Muscle of leg (tissue), 11 donors: ENCODE data around the gene EVI5. TPM values are rescaled to one million over a fixed set of nuclear protein-coding genes. Genes with fewer than 3 reads are reported as not detected.

Experiments
- DNase-seq: peaks from one replicate; pipeline ENCODE4 v3.0.0; 2013
- H3K27ac ChIP-seq: one replicate; pipeline ENCODE4 v1.5.1; 2013; ENCODE audit warnings: mild to moderate bottlenecking, low read length, control low read depth
- H3K27me3 ChIP-seq: one replicate; pipeline ENCODE4 v1.6.1; 2013; ENCODE audit warnings: low read length; ENCODE audit not compliant: control insufficient read depth, insufficient read depth
- H3K36me3 ChIP-seq: one replicate; pipeline ENCODE4 v1.6.1; 2013; ENCODE audit warnings: low read length; ENCODE audit not compliant: control insufficient read depth, insufficient read depth
- H3K4me1 ChIP-seq: one replicate; pipeline ENCODE4 v1.6.1; 2013; ENCODE audit warnings: low read length; ENCODE audit not compliant: control insufficient read depth, insufficient read depth
- H3K4me3 ChIP-seq: one replicate; pipeline ENCODE4 v1.5.1; 2013; ENCODE audit warnings: low read length, control low read depth
- H3K9me3 ChIP-seq: replicated peaks from 2 replicates; pipeline ENCODE4 v1.6.1; 2013; ENCODE audit warnings: low read depth, low read length; ENCODE audit not compliant: control insufficient read depth
- WGBS: methylation state at CpG from one replicate; pipeline ENCODE4 v1.1.5; 2013; ENCODE audit warnings: missing lambda C conversion rate; ENCODE audit not compliant: insufficient coverage; 5-methylcytosine and 5-hydroxymethylcytosine counted together
- polyA plus RNA-seq, 8 donors: library from polyadenylated mRNA; unstranded; fragments of 120-200 nt; gene quantifications; one replicate each; pipeline versions ENCODE4 v1.2.1 to v1.2.3, GENCODE V29; 2013; ENCODE audit warnings: inconsistent platforms in 1 of 8, low replicate concordance in 1 of 8; ENCODE audit not compliant: insufficient read length in 8 of 8, insufficient read depth in 1 of 8
- total RNA-seq: library from RNA; stranded (reverse); fragments of 120-200 nt; gene quantifications from one replicate; pipeline ENCODE4 v1.2.4, GENCODE V29; 2013

Gene EVI5
- total and polyA plus RNA-seq, 9 donors = 9.3 to 31.7 (median 13.6) TPM

DNA sequence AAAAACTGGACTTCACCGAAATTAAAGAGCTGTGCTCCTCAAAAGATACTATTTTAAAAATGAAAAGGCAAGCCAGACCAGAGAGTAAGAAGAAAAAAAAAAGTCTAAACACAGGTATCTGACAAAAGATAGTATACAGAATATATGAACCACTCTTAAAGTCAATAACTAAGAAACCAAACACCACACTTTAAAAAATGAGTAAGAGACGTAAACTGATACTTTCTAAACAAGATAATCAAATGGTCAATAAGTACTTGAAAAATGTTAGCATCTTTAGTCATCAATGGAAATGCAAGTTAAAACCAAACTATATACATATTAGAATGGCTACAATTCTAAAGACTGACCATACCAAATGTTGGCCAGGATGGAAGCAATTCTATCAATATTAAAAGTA, 77.6 kb downstream of the EVI5 start:
- H3K36me3 ChIP-seq = no peaks in the 10 kb centered on the region
- H3K4me1 ChIP-seq = no peaks in the 10 kb centered on the region
- WGBS = no CpG with 5 or more reads among the region's 2 CpGs
- no peak overlapping the region for H3K4me3 ChIP-seq
- H3K9me3 ChIP-seq = no peaks in the 10 kb centered on the region
- H3K27ac ChIP-seq = no peak overlapping the region
- no peaks in the 10 kb centered on the region for H3K27me3 ChIP-seq
- no peak for DNase-seq

DNA sequence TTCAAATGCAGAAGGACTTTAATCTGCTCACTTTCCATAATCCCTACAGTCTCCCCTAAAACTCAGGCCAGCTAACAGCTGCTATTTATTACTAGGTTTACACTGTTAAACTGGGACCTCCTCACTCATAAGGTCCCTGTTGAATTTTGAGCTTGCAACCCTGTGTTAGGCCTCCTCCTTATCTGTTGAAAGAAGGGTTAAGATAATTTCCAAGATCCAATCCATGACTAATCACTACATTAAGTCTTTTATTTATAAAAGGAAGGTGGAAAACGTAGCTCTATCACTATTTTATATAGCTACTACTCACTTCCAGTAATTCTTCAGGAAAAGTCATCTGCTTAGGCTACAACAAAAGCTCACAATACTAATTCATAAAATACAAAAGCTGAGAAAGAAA, 79.5 kb downstream of the EVI5 start:
- H3K4me3 ChIP-seq = no peak overlapping the region
- peak; percentile 59 for DNase-seq
- H3K27ac ChIP-seq = no peak overlapping the region
- no peaks in the 10 kb centered on the region for H3K9me3 ChIP-seq
- no CpG with 5 or more reads among the region's 1 CpG for WGBS
- no peaks in the 10 kb centered on the region for H3K27me3 ChIP-seq
- no peaks in the 10 kb centered on the region for H3K4me1 ChIP-seq
- no peaks in the 10 kb centered on the region for H3K36me3 ChIP-seq

DNA sequence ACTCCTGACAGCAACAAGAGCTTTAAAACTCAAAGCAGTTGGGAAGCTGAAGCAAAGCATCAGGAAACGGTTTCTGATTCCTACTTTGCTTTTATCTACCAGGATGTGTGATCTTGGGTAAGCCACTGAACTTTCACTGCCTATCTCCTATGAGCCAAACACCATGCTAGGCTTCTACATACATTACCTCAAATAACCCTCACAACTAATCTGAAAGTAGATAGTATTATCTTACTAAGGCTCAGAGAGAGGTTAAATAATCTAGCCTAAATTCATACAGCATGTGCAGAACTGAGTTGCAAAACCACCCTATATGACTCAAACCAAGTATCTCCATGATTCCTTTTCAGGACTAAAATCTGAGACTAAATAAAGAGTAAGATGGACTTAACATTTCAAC, 83.8 kb downstream of the EVI5 start:
- no peaks in the 10 kb centered on the region for H3K9me3 ChIP-seq
- no CpG with 5 or more reads among the region's 1 CpG for WGBS
- DNase-seq = no peak
- H3K4me1 ChIP-seq = peaks cover 3% of the 10 kb centered on the region
- H3K27ac ChIP-seq = no peak overlapping the region
- no peaks in the 10 kb centered on the region for H3K27me3 ChIP-seq
- no peak overlapping the region for H3K4me3 ChIP-seq
- H3K36me3 ChIP-seq = no peaks in the 10 kb centered on the region

DNA sequence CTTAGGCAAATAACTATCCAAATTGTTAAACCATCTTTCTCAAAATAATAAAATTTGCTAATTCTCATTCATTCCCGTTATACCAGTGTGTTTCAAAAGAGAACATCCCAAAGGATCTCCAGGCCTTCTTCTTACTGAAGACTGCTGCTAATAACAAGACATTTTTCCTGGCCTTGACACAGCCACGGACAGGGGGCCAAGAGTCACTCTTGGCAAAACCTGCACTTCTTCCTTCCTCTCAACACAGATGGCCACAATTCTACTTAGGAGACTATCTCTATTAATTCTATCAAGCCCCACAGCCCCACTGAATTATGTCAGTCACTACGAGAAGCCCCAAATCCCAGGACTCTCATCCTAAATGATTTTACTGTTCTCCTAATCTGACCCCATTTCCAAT, 86.0 kb downstream of the EVI5 start:
- H3K27me3 ChIP-seq = no peaks in the 10 kb centered on the region
- H3K27ac ChIP-seq = no peak overlapping the region
- no peaks in the 10 kb centered on the region for H3K9me3 ChIP-seq
- no peak overlapping the region for H3K4me3 ChIP-seq
- no peaks in the 10 kb centered on the region for H3K36me3 ChIP-seq
- H3K4me1 ChIP-seq = peaks cover 3% of the 10 kb centered on the region
- DNase-seq = peak; percentile 79
- WGBS = 12% methylated on average over 3 of the region's 3 CpGs

DNA sequence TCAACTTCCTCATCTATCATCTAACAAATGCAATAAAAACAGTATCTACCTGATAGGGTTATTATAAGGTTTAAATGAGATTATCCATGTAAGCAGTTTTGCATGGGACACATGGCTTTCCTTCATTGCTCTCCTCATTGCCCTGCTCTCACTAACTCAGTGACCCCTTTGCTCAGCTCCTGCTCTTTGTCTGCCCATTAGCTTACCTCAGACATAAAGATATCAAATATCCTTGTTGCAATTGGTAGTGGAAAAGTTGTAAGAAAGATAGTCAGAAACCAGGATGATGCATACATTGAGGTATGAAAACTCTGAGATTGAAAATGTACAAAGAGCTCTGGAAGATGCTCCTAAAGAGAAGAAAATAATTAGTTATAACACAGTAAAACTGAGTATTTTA, 89.8 kb downstream of the EVI5 start:
- no peak overlapping the region for H3K4me3 ChIP-seq
- no peak for DNase-seq
- H3K36me3 ChIP-seq = peaks cover 3% of the 10 kb centered on the region
- H3K4me1 ChIP-seq = peaks cover 3% of the 10 kb centered on the region
- no peaks in the 10 kb centered on the region for H3K9me3 ChIP-seq
- no peaks in the 10 kb centered on the region for H3K27me3 ChIP-seq
- no peak overlapping the region for H3K27ac ChIP-seq

DNA sequence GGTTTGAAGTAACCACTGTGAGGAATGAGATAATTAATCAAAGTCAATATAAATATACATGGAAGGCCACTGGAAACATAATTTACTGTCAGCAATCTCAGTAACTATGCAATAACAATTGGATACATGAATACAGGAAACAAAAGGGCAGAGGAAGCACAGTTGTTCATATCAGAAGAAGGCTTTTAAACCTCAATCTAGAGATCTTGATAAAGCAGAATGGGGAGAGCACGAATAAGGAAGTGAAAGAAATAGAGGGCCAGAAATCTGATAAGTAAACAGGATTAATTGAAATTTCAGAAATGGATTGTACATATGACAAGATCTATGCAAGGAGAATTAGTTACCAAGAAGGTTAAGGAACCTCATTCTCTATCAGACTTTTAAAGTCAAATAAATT, 93.0 kb downstream of the EVI5 start:
- no peaks in the 10 kb centered on the region for H3K27me3 ChIP-seq
- H3K9me3 ChIP-seq = peaks cover 2% of the 10 kb centered on the region
- H3K4me1 ChIP-seq = no peaks in the 10 kb centered on the region
- H3K4me3 ChIP-seq = no peak overlapping the region
- no peak for DNase-seq
- H3K27ac ChIP-seq = no peak overlapping the region
- peaks cover 5% of the 10 kb centered on the region for H3K36me3 ChIP-seq
- no CpG with 5 or more reads among the region's 1 CpG for WGBS

DNA sequence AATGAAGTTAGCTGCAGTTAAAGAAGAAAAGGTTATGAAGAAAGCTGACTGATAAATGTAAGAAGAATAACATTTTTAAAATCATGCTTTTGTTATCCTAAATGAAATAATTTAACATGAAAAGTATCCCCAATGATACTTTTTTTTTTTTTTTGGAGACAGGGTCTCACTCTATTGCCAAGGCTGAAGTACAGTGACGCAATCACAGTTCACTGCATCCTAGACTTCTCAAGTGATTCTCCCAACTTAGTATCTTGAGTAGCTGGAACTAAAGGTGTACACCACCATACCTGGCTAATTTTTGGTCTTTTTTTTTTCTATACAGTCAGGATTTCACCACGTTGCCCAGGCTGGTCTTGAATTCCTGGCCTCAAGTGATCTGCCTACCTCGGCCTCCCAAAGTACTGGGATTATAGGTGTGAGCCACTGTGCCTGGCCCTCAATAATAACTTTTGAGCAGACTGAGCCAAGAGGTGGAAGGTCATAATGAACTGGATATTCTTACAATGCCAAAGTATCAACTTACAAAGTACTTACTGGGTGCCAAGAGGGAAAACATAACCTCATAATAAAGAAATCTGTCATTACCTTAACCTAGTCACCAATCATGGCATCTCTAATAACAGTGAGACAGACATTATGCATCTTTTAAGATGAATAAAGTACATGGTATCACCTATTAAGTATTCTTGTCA, 94.5 kb downstream of the EVI5 start:
- no CpG with 5 or more reads among the region's 3 CpGs for whole genome bisulfite sequencing
- DNase-seq = no peak
- Histone ChIP-seq H3K4me3 (no peak overlapping the region), H3K27ac (no peak overlapping the region), H3K36me3 (peaks cover 5% of the 10 kb centered on the region), H3K4me1 (no peaks in the 10 kb centered on the region), H3K9me3 (peaks cover 2% of the 10 kb centered on the region), H3K27me3 (no peaks in the 10 kb centered on the region)

DNA sequence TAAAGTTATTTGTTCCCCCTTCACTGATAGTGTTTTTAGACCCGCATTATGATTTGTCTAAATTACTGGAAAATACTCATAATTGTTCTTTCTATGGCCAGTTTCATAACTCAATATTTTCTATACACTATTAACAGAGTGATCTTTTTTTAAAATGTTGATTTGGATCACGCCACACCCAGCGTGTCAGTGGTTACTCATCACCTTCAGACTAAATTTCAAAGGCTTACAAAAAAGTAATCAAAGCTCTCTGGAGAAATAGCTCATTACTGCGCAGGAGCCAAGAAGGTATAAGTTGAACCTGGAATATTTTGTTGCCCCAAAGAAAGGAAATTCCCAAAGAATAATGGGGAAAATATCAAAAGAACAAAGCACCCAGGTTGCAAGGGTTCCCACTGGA, 104.9 kb downstream of the EVI5 start:
- Histone ChIP-seq H3K4me1 (no peaks in the 10 kb centered on the region), H3K9me3 (no peaks in the 10 kb centered on the region), H3K27ac (no peak overlapping the region), H3K36me3 (peaks cover 6% of the 10 kb centered on the region), H3K4me3 (no peak overlapping the region), H3K27me3 (no peaks in the 10 kb centered on the region)
- no CpG with 5 or more reads among the region's 4 CpGs for WGBS
- no peak for DNase-seq

DNA sequence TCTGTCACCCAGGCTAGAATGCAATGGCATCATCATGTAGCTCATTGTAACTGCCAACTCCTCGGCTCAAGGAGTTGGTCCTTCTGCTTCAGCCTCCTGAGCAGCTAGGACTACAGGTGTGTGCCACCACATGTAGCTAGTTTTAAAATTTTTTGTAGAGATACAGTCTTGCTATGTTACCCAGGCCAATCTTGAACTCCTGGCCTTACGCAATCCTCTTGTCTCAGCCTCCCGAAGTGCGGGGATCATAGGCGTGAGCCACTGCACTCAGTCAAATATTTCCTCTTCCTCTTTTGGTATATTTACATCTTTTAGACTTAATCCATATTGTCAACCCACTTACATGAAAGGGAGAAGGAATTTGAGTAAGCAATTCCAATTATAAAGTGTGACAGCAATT, 121.1 kb downstream of the EVI5 start:
- no peak for DNase-seq
- H3K4me3 ChIP-seq = no peak overlapping the region
- H3K9me3 ChIP-seq = no peaks in the 10 kb centered on the region
- H3K27me3 ChIP-seq = no peaks in the 10 kb centered on the region
- 100% methylated on average over 1 of the region's 5 CpGs for WGBS
- H3K4me1 ChIP-seq = no peaks in the 10 kb centered on the region
- H3K27ac ChIP-seq = no peak overlapping the region
- peaks cover 3% of the 10 kb centered on the region for H3K36me3 ChIP-seq

DNA sequence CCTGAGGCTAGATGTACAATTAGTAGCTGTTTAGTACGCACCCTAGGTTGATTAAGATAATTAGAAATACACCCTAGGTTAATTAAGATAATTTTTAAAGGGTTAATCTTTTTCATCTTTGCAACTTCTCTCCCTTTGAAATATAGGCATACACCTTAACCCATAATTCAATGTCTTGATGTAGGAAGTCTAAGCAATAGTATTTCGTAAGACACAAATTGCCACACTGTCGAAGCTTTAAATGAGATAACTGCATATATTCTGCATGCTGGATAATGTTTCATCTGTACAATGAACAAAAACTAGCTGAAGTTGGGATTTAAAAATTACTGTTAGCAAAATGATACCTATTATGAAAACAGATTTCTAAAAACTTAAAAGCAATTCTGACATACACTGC, 122.9 kb downstream of the EVI5 start:
- Histone ChIP-seq H3K36me3 (peaks cover 7% of the 10 kb centered on the region), H3K4me1 (no peaks in the 10 kb centered on the region), H3K27me3 (no peaks in the 10 kb centered on the region), H3K27ac (no peak overlapping the region), H3K9me3 (peaks cover 2% of the 10 kb centered on the region), H3K4me3 (no peak overlapping the region)
- no CpG with 5 or more reads among the region's 3 CpGs for WGBS
- DNase-seq = no peak

DNA sequence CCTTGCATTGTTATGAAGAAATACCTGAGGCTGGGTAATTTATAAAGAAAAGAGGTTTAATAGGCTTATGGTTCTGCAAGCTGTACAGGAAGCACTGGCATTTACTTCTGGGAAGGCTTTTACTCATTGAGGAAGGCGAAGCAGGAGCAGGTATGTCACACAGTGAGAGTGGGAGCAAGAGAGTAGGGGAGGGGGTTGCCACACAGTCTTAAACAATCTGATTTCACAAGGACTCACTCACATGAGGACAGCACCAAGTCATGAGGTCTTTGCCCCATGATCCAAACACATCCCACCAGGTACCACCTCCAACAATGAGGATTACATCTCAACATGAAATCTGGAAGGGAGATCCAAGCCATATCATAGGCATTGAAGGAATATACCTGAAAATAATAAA, 127.2 kb downstream of the EVI5 start:
- peaks cover 23% of the 10 kb centered on the region for H3K9me3 ChIP-seq
- H3K27ac ChIP-seq = no peak overlapping the region
- no peak for DNase-seq
- WGBS = no CpG with 5 or more reads among the region's 1 CpG
- H3K36me3 ChIP-seq = peaks cover 16% of the 10 kb centered on the region
- no peaks in the 10 kb centered on the region for H3K4me1 ChIP-seq
- H3K4me3 ChIP-seq = no peak overlapping the region
- H3K27me3 ChIP-seq = no peaks in the 10 kb centered on the region
